Endothelial cell of umbilical vein (primary cell): Measurements from ENCODE around the gene PLG. TPM values are rescaled to one million over a fixed set of nuclear protein-coding genes. Genes with fewer than 3 reads are reported as not detected.

Experiments used
- BruUV-seq: library from RNA; stranded (reverse); fragments of 400-500 nt; replicated peaks from 2 replicates; lab custom pipeline; 2021; lab: Mats Ljungman, UMichigan
- CTCF ChIA-PET: fragments of 300-600, 350-600 bp; sonication (Branson Sonifier 250); formaldehyde crosslinking; loops from one replicate; lab custom pipeline; 2021; ENCODE audit warnings: antibody characterized with exemption, inconsistent platforms; lab: Charles Lee
- POLR2A ChIA-PET: fragments of 300-600, 350-600 bp; sonication (Branson Sonifier 250); formaldehyde crosslinking; loops from one replicate; lab custom pipeline; 2021; ENCODE audit warnings: antibody characterized with exemption, inconsistent platforms; lab: Charles Lee
- DNase-seq: peaks from one replicate; pipeline ENCODE4 v3.0.0-alpha.2; 2011; ENCODE audit warnings: low read depth, low spot score
- FAIRE-seq: peaks from 2 replicates; lab custom pipeline; 2011; peaks lifted over from hg19 to GRCh38; lab: Jason Lieb, UNC
- H2AFZ ChIP-seq: 2 replicates; pipeline ENCODE4 v1.6.0; 2012; ENCODE audit warnings: low read depth, low read length, control low read depth, inconsistent platforms
- H3K27ac ChIP-seq: 2 replicates; pipeline ENCODE4 v1.5.1; 2011; ENCODE audit warnings: low read depth, mild to moderate bottlenecking, control low read depth, low read length, moderate library complexity; ENCODE audit not compliant: insufficient read depth
- H3K27me3 ChIP-seq, 2 experiments: 2 replicates each; pipeline versions ENCODE4 v1.6.0 to v1.6.1; 2011; ENCODE audit warnings: low read length in 2 of 2, mixed read lengths in 1 of 2; ENCODE audit not compliant: control insufficient read depth in 2 of 2, insufficient read depth in 2 of 2
- H3K36me3 ChIP-seq, 2 experiments: 2 replicates in 1 of 2; 3 replicates in 1 of 2; pipeline ENCODE4 v1.5.1; 2011; ENCODE audit warnings: low read length in 2 of 2, mild to moderate bottlenecking in 1 of 2, moderate library complexity in 1 of 2; ENCODE audit not compliant: control insufficient read depth in 2 of 2, insufficient read depth in 2 of 2; ENCODE audit errors: extremely low read depth in 1 of 2
- H3K4me1 ChIP-seq: 3 replicates; pipeline ENCODE4 v1.5.1; 2011; ENCODE audit warnings: mild to moderate bottlenecking, low read length; ENCODE audit not compliant: control insufficient read depth, insufficient read depth; ENCODE audit errors: extremely low read depth
- H3K4me2 ChIP-seq: 2 replicates; pipeline ENCODE4 v1.6.1; 2011; ENCODE audit warnings: low read length, control low read depth, mixed read lengths; ENCODE audit not compliant: insufficient read depth
- H3K4me3 ChIP-seq, 3 experiments: fragments of 200-600 bp in 1 of 3; sonication (generic), shearing (Covaris generic) in 1 of 3; replicated peaks in 1 of 3; 2 replicates each; pipeline ENCODE4 v1.5.1; 2011 to 2016; ENCODE audit warnings: control low read depth in 3 of 3, low read length in 3 of 3, mild to moderate bottlenecking in 2 of 3, inconsistent platforms in 1 of 3, low read depth in 1 of 3, moderate library complexity in 1 of 3; ENCODE audit not compliant: insufficient read depth in 1 of 3
- H3K79me2 ChIP-seq: 2 replicates; pipeline ENCODE4 v1.6.0; 2012; ENCODE audit warnings: low read length, inconsistent platforms; ENCODE audit not compliant: control insufficient read depth, insufficient read depth
- H3K9ac ChIP-seq: replicated peaks from 2 replicates; pipeline ENCODE3; 2011; ENCODE audit warnings: low read length, control low read depth; ENCODE audit not compliant: insufficient read depth; ENCODE audit errors: extremely low read depth
- H3K9me1 ChIP-seq: replicated peaks from 3 replicates; pipeline ENCODE4 v1.6.0; 2011; ENCODE audit warnings: mild to moderate bottlenecking, low read length; ENCODE audit not compliant: control insufficient read depth, insufficient read depth; ENCODE audit errors: extremely low read depth
- H3K9me3 ChIP-seq: replicated peaks from 2 replicates; pipeline ENCODE4 v1.5.1; 2012; ENCODE audit warnings: low read length, inconsistent platforms; ENCODE audit not compliant: control insufficient read depth, insufficient read depth
- H4K20me1 ChIP-seq: replicated peaks from 2 replicates; pipeline ENCODE3; 2011; ENCODE audit warnings: mild to moderate bottlenecking, low read length; ENCODE audit not compliant: control insufficient read depth, insufficient read depth; ENCODE audit errors: extremely low read depth
- POLR2A ChIP-seq: IDR thresholded peaks from 2 replicates; pipeline ENCODE4 v1.6.1; 2012; ENCODE audit warnings: low read depth, mild to moderate bottlenecking, control low read depth, low read length
- dilution Hi-C: fragments of 300-500 bp; cut with MboI; formaldehyde crosslinking; loops from one replicate; pipeline ENCODE4 v1.15.0; 2019; ENCODE audit warnings: low sequenced_read_pairs; ENCODE audit not compliant: extremely low pct_ligation_motif_present
- intact Hi-C: fragments of 100-400 bp; cut with micrococcal nuclease; formaldehyde crosslinking; loops from one replicate; pipeline ENCODE4 v1.10.0; 2022
- polyA plus RNA-seq, 4 experiments: library from polyadenylated mRNA; depleted of rRNA in 3 of 4; stranded (reverse) in 3 of 4; unstranded in 1 of 4; fragments of >200 nt; gene quantifications; 2 replicates each; pipeline versions ENCODE4 v1.2.1 to v1.2.3, GENCODE V29; 2011 to 2012; ENCODE audit warnings: missing spikeins in 1 of 4
- total RNA-seq: library from RNA; stranded (reverse); gene quantifications from 2 replicates; pipeline ENCODE4 v1.2.3, GENCODE V29; 2021
- TF ChIP-seq, protein P1 (sequence below), 2 donors: IDR thresholded peaks; 1 replicate in 1 of 2; 2 replicates in 1 of 2; pipeline ENCODE4 v1.5.1; 2011; ENCODE audit warnings: low read length in 2 of 2, mild to moderate bottlenecking in 2 of 2, moderate library complexity in 2 of 2, control low read depth in 1 of 2, inconsistent platforms in 1 of 2, low read depth in 1 of 2; ENCODE audit not compliant: insufficient read depth in 1 of 2; ENCODE audit errors: extremely low read depth in 1 of 2

Gene PLG
- total and polyA plus RNA-seq, 2 donors (not counting 3 experiments of a cell fraction or from before 2014, with no cell fraction given): not detected

DNA sequence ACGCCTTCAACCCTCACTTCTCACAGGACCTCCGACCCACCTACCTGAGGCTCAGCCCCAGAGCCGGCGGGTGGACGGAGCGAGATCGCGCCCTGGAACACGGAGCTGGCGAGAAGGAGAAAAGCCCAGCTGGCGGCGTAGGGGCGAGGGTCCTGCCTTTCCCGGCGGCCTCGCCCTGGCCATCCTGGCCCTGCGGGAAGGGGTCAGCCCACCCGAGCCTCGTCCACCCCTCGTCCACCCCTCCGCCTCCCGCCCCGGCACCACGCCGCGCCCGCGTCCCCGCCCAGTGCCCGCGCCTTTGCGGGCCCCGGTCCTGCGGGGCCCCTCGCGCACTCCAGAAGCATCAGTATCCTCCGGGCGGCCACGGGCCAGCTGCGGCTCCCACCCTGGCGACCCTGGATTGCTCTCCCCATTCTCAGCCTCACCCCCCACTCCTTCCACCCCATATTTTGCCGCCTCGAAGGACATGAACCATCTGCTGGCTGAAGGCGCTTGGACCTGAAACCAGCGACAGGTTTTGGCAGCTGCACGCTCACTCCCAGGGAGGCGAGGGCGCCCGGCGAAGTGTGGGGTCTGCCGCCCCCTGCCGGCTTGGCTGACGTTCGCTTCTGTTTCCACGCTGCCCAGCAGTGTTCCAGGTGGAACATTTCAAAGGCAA is 65.1 kb downstream of the PLG start:
- Histone ChIP-seq H2AFZ (peak overlapping the region; percentile 51), H3K9ac (no peak overlapping the region), H4K20me1 (no peaks in the 10 kb centered on the region), H3K9me3 (no peaks in the 10 kb centered on the region), H3K4me3 (no peak overlapping the region), H3K27me3 (no peaks in the 10 kb centered on the region), H3K4me2 (peak overlapping the region; percentile 31), H3K9me1 (no peaks in the 10 kb centered on the region), H3K4me1 (no peaks in the 10 kb centered on the region), H3K79me2 (no peaks in the 10 kb centered on the region), H3K27ac (no peak overlapping the region), H3K36me3 (no peaks in the 10 kb centered on the region)
- DNase-seq (peak; percentile 9), FAIRE-seq (peak; percentile 33)
- BruUV-seq: no TSS peak
- dilution Hi-C loops: no loop called here
- intact Hi-C loops: loop anchor here (1.0 kb wide), 1 partner anchor 247 kb away; no protein-coding TSS in a partner anchor
- ChIA-PET CTCF (interaction anchor here (1.0 to 6.5 kb wide), 6 partner anchors 34 to 904 kb away, joined by 4 to 55 read pairs (median 10); no protein-coding TSS in a partner anchor), POLR2A (no interaction called here)
- no peak for TF ChIP-seq POLR2A
- TF ChIP-seq, protein P1, sequence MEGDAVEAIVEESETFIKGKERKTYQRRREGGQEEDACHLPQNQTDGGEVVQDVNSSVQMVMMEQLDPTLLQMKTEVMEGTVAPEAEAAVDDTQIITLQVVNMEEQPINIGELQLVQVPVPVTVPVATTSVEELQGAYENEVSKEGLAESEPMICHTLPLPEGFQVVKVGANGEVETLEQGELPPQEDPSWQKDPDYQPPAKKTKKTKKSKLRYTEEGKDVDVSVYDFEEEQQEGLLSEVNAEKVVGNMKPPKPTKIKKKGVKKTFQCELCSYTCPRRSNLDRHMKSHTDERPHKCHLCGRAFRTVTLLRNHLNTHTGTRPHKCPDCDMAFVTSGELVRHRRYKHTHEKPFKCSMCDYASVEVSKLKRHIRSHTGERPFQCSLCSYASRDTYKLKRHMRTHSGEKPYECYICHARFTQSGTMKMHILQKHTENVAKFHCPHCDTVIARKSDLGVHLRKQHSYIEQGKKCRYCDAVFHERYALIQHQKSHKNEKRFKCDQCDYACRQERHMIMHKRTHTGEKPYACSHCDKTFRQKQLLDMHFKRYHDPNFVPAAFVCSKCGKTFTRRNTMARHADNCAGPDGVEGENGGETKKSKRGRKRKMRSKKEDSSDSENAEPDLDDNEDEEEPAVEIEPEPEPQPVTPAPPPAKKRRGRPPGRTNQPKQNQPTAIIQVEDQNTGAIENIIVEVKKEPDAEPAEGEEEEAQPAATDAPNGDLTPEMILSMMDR (IDR thresholded peaks at IDR 0.05; ENCODE audit: extremely low read depth in 1 of 2, insufficient read depth in 1 of 2, low read depth in 1 of 2, low read length in 2 of 2): peak; percentile 60 to 62

DNA sequence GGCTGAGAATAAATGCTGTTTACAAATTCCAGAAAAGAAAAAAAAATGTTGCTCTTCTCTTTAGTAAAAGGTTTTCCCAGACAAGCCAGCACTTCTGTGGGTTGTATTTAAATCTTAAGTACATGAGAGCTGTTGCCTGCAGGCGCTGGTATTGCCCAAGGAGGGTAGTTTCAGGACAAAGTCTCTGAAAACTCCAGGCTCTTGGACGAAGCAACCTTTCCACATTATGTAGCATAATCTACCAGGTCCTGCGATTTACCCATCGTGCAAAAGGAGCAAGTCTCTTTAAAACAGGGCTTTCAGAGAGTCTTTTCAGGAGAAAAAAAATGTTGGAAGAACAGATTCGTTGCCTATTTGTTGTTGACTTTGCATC is 65.6 kb downstream of the PLG start:
- no peaks in the 10 kb centered on the region for H3K36me3 ChIP-seq
- no peaks in the 10 kb centered on the region for H3K27me3 ChIP-seq
- no peak overlapping the region for H2AFZ ChIP-seq
- no peak for FAIRE-seq
- H3K4me3 ChIP-seq: no peak overlapping the region
- H3K79me2 ChIP-seq: no peaks in the 10 kb centered on the region
- H3K9me3 ChIP-seq: no peaks in the 10 kb centered on the region
- ChIA-PET CTCF (interaction anchor here (1.0 to 6.5 kb wide), 6 partner anchors 34 to 904 kb away, joined by 4 to 55 read pairs (median 10); no protein-coding TSS in a partner anchor), POLR2A (no interaction called here)
- intact Hi-C loops (loop anchor here (1.0 kb wide), 1 partner anchor 247 kb away; no protein-coding TSS in a partner anchor), dilution Hi-C loops (no loop called here)
- no peak overlapping the region for H3K9ac ChIP-seq
- H4K20me1 ChIP-seq: no peaks in the 10 kb centered on the region
- H3K4me2 ChIP-seq: no peak overlapping the region
- no peak for DNase-seq
- no peaks in the 10 kb centered on the region for H3K9me1 ChIP-seq
- no peak for TF ChIP-seq POLR2A
- H3K4me1 ChIP-seq: no peaks in the 10 kb centered on the region
- no TSS peak for BruUV-seq
- no peak overlapping the region for H3K27ac ChIP-seq
